HepG2 (cell line): ENCODE measurements around the gene B3GNT9. TPM values are rescaled to one million over a fixed set of nuclear protein-coding genes. Genes with fewer than 3 reads are reported as not detected.

ENCODE experiments used
- AKNA ChIP-seq: sonication (generic); formaldehyde crosslinking; IDR thresholded peaks from 2 replicates; pipeline ENCODE4 v1.4.0; 2020; ENCODE audit warnings: missing genetic modification reagents, borderline replicate concordance
- EP300 ChIP-seq, 3 experiments: sonication (generic) in 1 of 3; formaldehyde crosslinking in 1 of 3; IDR thresholded peaks; 2 replicates each; pipeline versions ENCODE4 v1.5.1 to v1.6.1; 2011 to 2020; ENCODE audit warnings: low read depth in 2 of 3, low read length in 2 of 3, borderline replicate concordance in 1 of 3, improper control_type of control experiment in 1 of 3, mild to moderate bottlenecking in 1 of 3, missing genetic modification reagents in 1 of 3, moderate library complexity in 1 of 3
- FOXK1 ChIP-seq: sonication (generic); formaldehyde crosslinking; IDR thresholded peaks from 2 replicates; pipeline ENCODE4 v1.4.0; 2020; ENCODE audit warnings: low read depth, missing genetic modification reagents, borderline replicate concordance
- HNRNPLL ChIP-seq: fragments of 200-400 bp; formaldehyde crosslinking; IDR thresholded peaks from 2 replicates; pipeline ENCODE4 v1.6.1; 2017; ENCODE audit warnings: mild to moderate bottlenecking, low read depth, low read length; ENCODE audit not compliant: poor library complexity, severe bottlenecking
- IRX3 ChIP-seq: sonication (generic); formaldehyde crosslinking; IDR thresholded peaks from 2 replicates; pipeline ENCODE4 v1.8.1; 2023; ENCODE audit warnings: mild to moderate bottlenecking, low read depth, missing genetic modification reagents, borderline replicate concordance
- KDM1A ChIP-seq: IDR thresholded peaks from 2 replicates; pipeline ENCODE4 v1.6.1; 2016; ENCODE audit warnings: missing compliant biosample characterization
- KDM6A ChIP-seq: IDR thresholded peaks from 2 replicates; pipeline ENCODE4 v1.6.1; 2016; ENCODE audit warnings: low read depth
- MAF1 ChIP-seq: sonication (generic); formaldehyde crosslinking; IDR thresholded peaks from 2 replicates; pipeline ENCODE4 v1.5.0; 2020; ENCODE audit warnings: missing genetic modification reagents, borderline replicate concordance
- MAFG ChIP-seq: sonication (generic); formaldehyde crosslinking; IDR thresholded peaks from 2 replicates; pipeline ENCODE4 v1.5.1; 2020; ENCODE audit warnings: mild to moderate bottlenecking, missing genetic modification reagents
- MLLT10 ChIP-seq: sonication (generic); formaldehyde crosslinking; IDR thresholded peaks from 2 replicates; pipeline ENCODE4 v1.4.0; 2020; ENCODE audit warnings: missing genetic modification reagents
- MYNN ChIP-seq: sonication (generic); formaldehyde crosslinking; IDR thresholded peaks from 2 replicates; pipeline ENCODE4 v1.4.0; 2020; ENCODE audit warnings: mild to moderate bottlenecking, low read depth, missing genetic modification reagents
- MZF1 ChIP-seq: sonication (generic); formaldehyde crosslinking; IDR thresholded peaks from 2 replicates; pipeline ENCODE4 v1.8.1; 2023; ENCODE audit warnings: mild to moderate bottlenecking, missing genetic modification reagents, borderline replicate concordance
- PCBP1 ChIP-seq: fragments of 200-400 bp; formaldehyde crosslinking; IDR thresholded peaks from 2 replicates; pipeline ENCODE4 v1.6.1; 2017; ENCODE audit warnings: mild to moderate bottlenecking, low read depth, low read length, borderline replicate concordance
- ZBTB20 ChIP-seq: sonication (generic); formaldehyde crosslinking; IDR thresholded peaks from 2 replicates; pipeline ENCODE4 v1.8.1; 2023; ENCODE audit warnings: missing genetic modification reagents, low read depth, mild to moderate bottlenecking, borderline replicate concordance
- ZC3H13 ChIP-seq: sonication (generic); formaldehyde crosslinking; IDR thresholded peaks from 2 replicates; pipeline ENCODE4 v1.8.1; 2023; ENCODE audit warnings: mild to moderate bottlenecking, missing genetic modification reagents, moderate library complexity
- ZMAT3 ChIP-seq: sonication (generic); formaldehyde crosslinking; conservative IDR thresholded peaks from 2 replicates; pipeline ENCODE4 v1.7.0; 2021; ENCODE audit warnings: missing genetic modification reagents
- ZNF143 ChIP-seq: sonication (generic); formaldehyde crosslinking; IDR thresholded peaks from 2 replicates; pipeline ENCODE4 v1.4.0; 2020; ENCODE audit warnings: missing genetic modification reagents
- ZNF225 ChIP-seq: sonication (generic); formaldehyde crosslinking; IDR thresholded peaks from 2 replicates; pipeline ENCODE4 v1.4.0; 2020; ENCODE audit warnings: mild to moderate bottlenecking, missing genetic modification reagents
- ZNF232 ChIP-seq: sonication (generic); formaldehyde crosslinking; IDR thresholded peaks from 2 replicates; pipeline ENCODE4 v1.4.0; 2020; ENCODE audit warnings: missing genetic modification reagents, borderline replicate concordance
- ZNF350 ChIP-seq: sonication (generic); formaldehyde crosslinking; IDR thresholded peaks from 2 replicates; pipeline ENCODE4 v1.4.0; 2020; ENCODE audit warnings: mild to moderate bottlenecking, low read depth, missing genetic modification reagents, borderline replicate concordance
- ZNF362 ChIP-seq: sonication (generic); formaldehyde crosslinking; IDR thresholded peaks from 2 replicates; pipeline ENCODE4 v1.4.0; 2020; ENCODE audit warnings: missing genetic modification reagents, mild to moderate bottlenecking, borderline replicate concordance
- ZNF451 ChIP-seq: sonication (generic); formaldehyde crosslinking; IDR thresholded peaks from 2 replicates; pipeline ENCODE4 v1.5.0; 2020; ENCODE audit warnings: mild to moderate bottlenecking, missing genetic modification reagents
- ZNF580 ChIP-seq: IDR thresholded peaks from 2 replicates; pipeline ENCODE4 v1.6.1; 2016; ENCODE audit warnings: low read depth, borderline replicate concordance
- ZNF674 ChIP-seq: sonication (generic); formaldehyde crosslinking; IDR thresholded peaks from 2 replicates; pipeline ENCODE4 v1.5.0; 2020; ENCODE audit warnings: low read depth, mild to moderate bottlenecking, missing genetic modification reagents
- polyA plus RNA-seq, 8 experiments: library from polyadenylated mRNA; depleted of rRNA in 3 of 8; stranded (reverse) in 7 of 8; unstranded in 1 of 8; fragments of >200 nt; fragmentation: Illumina TruSeq in 4 of 8; extraction: Trizol in 4 of 8; gene quantifications; 2 replicates each; pipeline versions ENCODE4 v1.2.1 to v1.2.3, GENCODE V29; 2011 to 2016; ENCODE audit warnings: low read depth in 4 of 8, missing spikeins in 1 of 8, mixed read lengths in 1 of 8; ENCODE audit not compliant: insufficient read depth in 1 of 8
- total RNA-seq, 5 experiments: library from RNA; depleted of rRNA; stranded (reverse); fragments of >200 nt; fragmentation: Illumina TruSeq; extraction: Trizol; gene quantifications; 2 replicates each; pipeline ENCODE4 v1.2.3, GENCODE V29; 2016; ENCODE audit warnings: low read depth in 1 of 5

Gene B3GNT9
- total and polyA plus RNA-seq, 2 of the 13 experiments (the other 11 are each of a cell fraction or from before 2014, with no cell fraction given), result 1.5 to 3.1 TPM

GRCh38 chr16:67170949-67171649, 20.3 kb upstream of the B3GNT9 start (continued):
- TF ChIP-seq EP300 (IDR thresholded peaks at IDR 0.05; ENCODE audit: low read depth in 2 of 2, low read length in 2 of 2), result no peak
- TF ChIP-seq EP300 (CRISPR knock-in tag; IDR thresholded peaks at IDR 0.05; ENCODE audit: borderline replicate concordance), result peak; percentile 4; the same call in 1 of the 2 replicates
- TF ChIP-seq ZNF350 (CRISPR knock-in tag), result 0 out of 2 replicates have a peak, but pooled peaks have one; percentile 36
- no peak for TF ChIP-seq ZNF674 (CRISPR knock-in tag)
- no peak for TF ChIP-seq ZC3H13 (CRISPR knock-in tag)
- TF ChIP-seq IRX3 (CRISPR knock-in tag), result no peak
- TF ChIP-seq ZNF232, result peak; percentile 48; the same call in 1 of the 2 replicates
- TF ChIP-seq MLLT10 (CRISPR knock-in tag), result no peak
- peak; percentile 54; the same call in 1 of the 2 replicates for TF ChIP-seq ZNF362 (CRISPR knock-in tag)
- no peak for TF ChIP-seq MYNN (CRISPR knock-in tag)
- TF ChIP-seq ZNF580 (CRISPR knock-in tag), result no peak
- no peak for TF ChIP-seq ZNF225
- no peak; the same call in 1 of the 2 replicates for TF ChIP-seq KDM1A (CRISPR knock-in tag)
- no peak for TF ChIP-seq FOXK1 (CRISPR knock-in tag)
- TF ChIP-seq ZNF451 (CRISPR knock-in tag), result no peak
- TF ChIP-seq MAFG (CRISPR knock-in tag), result no peak
- TF ChIP-seq ZNF143 (CRISPR knock-in tag), result no peak; the same call in 1 of the 2 replicates
- no peak for TF ChIP-seq HNRNPLL
- peak; percentile 58; the same call in 1 of the 2 replicates for TF ChIP-seq ZMAT3
- TF ChIP-seq PCBP1, result no peak
- no peak for TF ChIP-seq MZF1
- TF ChIP-seq MAF1 (CRISPR knock-in tag), result no peak
- no peak for TF ChIP-seq AKNA
- no peak for TF ChIP-seq KDM6A
- peak; percentile 52; the same call in 1 of the 2 replicates for TF ChIP-seq ZBTB20 (CRISPR knock-in tag)
